Measurements from ENCODE around the gene E4F1.

GRCh38 chr16:2183671-2184070, 39.7 kb upstream of the E4F1 start:
- TF ChIP-seq CTCF (conservative IDR thresholded peaks at IDR 0.05; ENCODE audit: low read depth, low read length) = no peak
- no peak for TF ChIP-seq EZH2 (IDR thresholded peaks at IDR 0.05; ENCODE audit: borderline replicate concordance, low read depth, low read length, poor library complexity, severe bottlenecking)
